Endothelial cell of hepatic sinusoid (primary cell): ENCODE measurements around the gene EFHC1.

Experiments
- in situ Hi-C: cut with HindIII; loops from 2 replicates; pipeline ENCODE4 v1.10.0; 2017; ENCODE audit warnings: low sequenced_read_pairs

The EFHC1 gene

DNA sequence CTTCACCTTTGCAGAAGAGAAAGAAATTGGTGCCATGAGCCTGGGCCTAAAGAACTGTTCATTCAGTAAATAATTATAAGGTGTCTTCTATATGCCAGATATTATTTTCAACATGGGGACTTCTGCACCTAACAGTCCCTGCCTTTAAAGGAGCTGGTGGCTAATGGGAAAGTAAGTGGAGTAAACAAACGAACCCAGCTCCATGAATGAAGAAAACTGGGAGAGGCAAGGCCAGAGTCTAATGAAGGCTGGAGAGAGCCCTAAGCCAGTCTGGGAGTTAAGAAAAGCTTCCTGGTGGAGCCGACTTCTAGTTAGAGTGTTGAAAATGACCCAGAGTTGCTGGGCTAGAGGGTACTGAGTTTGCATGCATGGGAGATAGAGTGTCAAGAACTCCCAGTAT, 24.2 kb upstream of the EFHC1 start:
- in situ Hi-C loops: loop anchor here (5.0 kb wide), 1 partner anchor 109 kb away; no protein-coding TSS in a partner anchor

DNA sequence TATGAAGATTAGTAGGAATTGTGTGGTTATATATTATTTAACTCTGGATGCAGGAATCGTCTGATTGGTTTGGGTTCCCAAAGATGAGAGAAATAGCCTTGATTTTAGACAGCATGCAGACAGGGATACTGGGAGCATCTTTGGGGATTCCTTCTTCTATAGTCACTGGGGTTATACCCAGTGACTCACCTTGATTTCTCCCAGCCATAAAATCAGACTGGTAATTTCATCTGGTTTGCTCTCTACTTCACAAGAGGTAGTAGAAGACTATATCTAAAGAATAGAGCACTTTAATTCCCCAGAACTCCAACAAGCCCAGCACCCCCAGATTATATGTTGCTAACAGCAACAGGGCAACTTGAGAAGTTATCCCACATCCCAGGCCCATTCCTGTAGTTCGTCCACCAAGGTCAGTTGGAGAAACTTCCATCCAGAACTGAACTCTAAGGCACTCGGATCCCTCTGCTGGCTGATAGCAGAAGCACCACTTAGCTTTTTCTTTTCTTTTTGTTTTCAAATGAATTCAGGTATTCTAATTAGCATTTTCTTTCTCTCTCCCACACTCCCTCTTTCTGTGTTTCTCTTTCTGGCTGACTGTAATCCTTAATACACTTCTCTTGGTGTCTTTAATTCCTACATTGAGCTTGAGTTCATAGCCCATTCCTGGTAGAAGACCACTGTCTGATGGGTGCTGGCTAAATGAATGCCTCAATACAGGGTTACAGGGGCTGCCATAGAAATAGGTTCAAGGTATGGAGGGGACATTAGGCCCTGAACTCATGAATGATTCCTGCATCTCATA, 20.4 kb upstream of the EFHC1 start:
- in situ Hi-C loops: loop anchor here (5.0 kb wide), 1 partner anchor 112 kb away; no protein-coding TSS in a partner anchor

DNA sequence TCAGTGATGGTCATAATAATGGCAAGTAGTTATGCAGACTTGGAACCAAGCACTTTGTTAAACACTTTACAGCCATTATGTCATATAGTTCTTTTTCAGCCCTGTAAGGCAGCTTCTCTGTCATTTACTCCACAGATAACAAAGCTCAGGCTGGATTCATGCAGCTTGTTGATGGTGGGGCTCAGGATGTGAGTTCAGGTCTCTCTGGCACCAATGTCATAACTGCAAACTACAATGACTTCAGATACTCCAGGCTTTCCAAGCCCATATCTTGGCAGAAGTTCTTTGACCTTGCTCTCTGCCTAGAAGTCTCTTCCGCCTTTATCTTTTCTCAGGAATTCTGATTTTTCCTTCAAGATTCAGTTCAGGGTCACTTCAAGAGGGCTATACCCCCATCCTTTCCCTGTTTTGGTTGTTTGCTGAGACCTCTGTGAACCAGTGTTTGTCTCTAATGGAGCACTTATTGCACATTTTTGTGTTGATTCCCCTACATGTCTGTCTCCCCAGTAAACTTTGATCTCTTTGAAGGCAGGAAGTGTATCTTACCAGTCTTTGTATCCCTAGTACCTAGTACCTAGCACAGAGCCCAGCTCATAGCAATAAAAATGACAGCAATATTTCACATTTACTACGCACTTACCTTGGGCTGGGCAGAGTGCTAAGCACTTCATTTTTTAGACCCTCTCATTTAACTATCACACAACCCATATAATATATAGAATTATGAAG, 19.7 kb upstream of the EFHC1 start:
- in situ Hi-C loops: no loop called here

DNA sequence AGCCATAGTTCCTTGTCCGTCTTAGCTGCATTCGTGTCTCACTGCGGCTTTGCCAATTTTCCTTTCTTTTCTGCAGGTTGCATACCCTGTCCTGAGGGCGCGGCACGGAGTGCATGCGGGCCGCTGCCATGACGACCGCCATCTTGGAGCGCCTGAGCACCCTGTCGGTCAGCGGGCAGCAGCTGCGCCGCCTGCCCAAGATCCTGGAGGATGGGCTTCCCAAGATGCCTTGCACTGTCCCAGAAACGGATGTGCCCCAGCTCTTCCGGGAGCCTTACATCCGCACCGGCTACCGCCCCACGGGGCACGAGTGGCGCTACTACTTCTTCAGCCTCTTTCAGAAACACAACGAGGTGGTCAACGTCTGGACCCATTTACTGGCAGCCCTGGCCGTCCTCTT, 17.1 kb upstream of the EFHC1 start:
- in situ Hi-C loops: no loop called here

DNA sequence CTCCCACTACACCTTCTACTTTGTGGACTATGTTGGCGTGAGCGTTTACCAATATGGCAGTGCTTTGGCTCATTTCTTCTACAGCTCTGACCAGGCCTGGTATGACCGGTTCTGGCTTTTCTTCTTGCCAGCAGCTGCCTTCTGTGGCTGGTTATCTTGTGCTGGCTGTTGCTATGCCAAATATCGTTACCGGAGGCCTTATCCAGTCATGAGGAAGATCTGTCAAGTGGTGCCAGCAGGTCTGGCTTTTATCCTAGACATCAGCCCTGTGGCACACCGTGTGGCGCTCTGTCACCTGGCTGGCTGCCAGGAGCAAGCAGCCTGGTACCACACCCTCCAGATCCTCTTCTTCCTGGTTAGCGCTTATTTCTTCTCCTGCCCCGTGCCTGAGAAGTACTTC, 16.5 kb upstream of the EFHC1 start:
- in situ Hi-C loops: no loop called here

DNA sequence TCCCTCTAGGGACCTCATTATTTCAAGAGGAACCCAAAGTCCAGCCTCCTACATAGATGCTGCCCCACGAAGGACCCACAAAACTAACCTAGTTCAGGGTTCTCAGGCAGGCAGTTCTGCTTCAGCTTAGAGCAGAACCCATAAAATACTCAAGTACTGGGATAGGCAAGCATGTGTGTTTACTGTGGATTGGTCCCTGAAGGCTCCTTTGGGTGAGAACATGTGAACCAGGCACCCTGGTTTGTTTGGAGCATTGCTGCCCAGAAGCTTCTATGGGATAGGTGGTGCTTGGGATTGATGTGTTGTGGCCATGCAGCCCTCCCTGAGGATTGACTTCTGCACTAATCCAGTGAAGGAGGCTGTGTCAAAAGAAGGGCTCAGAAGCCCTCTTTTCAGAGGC, 14.9 kb upstream of the EFHC1 start:
- in situ Hi-C loops: loop anchor here (5.0 kb wide), 1 partner anchor 262 kb away; no protein-coding TSS in a partner anchor

DNA sequence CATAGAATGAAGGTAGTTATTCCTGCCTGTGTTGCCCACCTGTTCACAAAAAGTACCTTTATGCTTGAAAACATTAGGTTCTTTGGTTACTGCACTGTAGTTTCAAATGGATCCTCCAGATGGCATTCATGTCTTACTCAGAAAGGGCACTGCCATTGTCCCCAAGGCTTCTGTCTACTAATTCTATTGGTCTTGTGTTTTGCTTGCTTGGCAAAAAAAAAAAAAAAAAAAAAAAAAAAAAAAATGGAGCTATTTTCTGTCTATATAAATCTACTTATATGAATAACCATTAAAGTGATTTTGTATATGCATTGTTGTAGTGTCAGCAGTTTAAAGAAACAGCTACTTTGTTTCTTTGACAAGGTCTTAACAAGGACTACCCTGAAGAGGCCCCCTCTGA, 12.7 kb upstream of the EFHC1 start:
- in situ Hi-C loops: loop anchor here (5.0 kb wide), 1 partner anchor 260 kb away; no protein-coding TSS in a partner anchor

DNA sequence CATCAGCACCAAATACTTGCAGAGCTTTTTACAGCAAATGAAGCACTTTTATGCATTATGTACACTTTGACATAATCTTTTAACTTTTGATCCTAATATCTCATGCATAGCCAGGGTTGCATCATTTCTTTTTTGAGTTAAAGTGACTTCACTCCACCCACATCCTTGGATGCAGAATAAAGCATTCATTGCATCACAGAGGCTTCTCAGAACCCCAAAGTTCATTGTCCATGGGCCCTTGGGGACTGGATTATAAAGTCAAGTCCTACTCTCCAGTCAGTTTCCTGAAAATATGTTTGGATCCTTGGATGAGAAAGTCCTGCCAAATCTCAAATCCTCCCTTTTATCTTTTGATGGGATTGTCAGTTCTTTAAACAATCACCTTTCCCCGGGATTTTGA, 10.6 kb upstream of the EFHC1 start:
- in situ Hi-C loops: loop anchor here (5.0 kb wide), 1 partner anchor 258 kb away; no protein-coding TSS in a partner anchor

DNA sequence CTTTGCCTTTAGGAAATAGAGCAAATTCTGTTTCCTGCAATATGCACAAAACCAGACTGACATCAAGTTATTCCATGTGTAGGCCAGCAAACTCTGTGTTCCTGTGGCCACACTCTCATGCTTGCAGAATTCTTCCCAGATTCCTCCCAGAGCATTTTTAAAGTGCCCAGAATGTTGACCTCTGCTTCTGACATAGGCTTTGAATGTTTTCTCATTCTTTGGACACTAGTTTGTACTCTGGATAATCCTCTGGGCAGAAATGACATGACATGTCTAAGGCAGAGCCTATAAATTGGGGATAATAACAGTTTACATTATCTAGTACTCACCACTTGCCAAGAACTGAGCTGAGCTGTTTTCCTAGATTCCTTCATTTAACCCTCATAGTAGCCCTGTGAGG, 9.2 kb upstream of the EFHC1 start:
- in situ Hi-C loops: no loop called here

DNA sequence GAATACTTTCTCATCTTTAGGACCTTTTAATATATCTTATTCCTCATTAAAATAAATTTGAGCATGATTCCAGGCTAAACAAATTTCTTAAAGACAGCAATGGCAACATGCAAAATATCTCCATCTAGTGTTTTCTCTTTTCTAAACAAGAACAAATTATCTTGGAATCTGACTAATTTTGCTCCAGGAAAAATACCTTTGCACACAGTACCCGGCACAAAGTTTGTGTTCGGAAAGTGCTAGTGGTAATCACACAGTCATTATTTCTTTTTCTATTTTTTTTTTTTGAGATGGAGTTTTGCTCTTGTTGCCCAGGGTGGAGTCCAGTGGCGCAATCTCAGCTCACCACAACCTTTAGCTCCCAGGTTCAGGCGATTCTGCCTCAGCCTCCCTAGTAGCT, 8.2 kb upstream of the EFHC1 start:
- in situ Hi-C loops: no loop called here

DNA sequence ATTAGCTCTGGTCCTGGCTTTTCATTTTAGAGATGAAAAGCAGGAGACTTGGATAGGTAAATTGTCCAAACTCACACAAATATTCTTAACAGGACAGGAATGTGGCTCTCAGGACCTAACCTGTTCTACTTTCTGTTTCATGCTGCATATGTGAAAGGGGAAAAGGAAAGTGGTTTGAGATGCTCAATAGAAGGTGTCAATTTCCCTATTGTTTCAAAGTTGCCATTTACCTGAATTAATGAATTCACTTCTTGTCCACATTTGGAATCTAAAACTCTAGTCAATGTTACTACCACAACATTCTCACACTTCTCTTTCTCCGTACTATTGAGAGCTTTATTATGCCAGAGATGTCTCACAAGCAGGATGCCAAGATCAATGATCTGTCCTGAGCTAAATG, 4.8 kb upstream of the EFHC1 start:
- in situ Hi-C loops: no loop called here

DNA sequence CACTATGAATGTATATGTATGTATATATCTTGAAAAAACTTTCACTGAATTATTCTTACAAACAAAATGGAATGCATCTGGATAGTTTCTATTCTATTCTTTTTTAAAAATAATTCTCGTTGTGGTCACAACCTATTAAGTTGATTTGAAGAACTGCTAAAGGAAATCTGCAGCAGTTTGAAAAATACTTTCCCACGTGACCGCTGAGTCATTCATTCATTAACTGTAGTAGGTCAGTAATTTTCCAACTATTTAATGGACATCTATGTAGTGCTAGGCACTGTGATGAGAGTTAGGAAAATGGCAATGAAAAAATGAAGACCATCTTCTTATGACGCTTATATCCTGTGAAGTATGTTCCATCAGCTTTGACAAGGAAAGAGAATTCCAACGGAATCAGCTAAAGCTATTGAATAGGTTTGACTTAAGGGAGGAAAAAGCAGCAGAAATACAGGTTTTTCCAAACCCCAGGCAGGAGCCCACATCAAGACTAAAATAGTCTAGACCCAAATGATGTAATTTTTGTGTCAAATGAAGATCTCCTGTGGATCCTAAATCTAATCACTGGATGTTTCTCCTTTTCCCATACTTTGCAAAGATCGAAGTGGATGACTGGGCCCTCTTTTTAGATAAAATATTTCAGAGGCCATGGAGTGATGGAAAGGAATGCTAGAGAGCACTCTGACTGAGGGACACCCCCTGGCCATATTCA, 4.1 kb upstream of the EFHC1 start:
- in situ Hi-C loops: no loop called here

DNA sequence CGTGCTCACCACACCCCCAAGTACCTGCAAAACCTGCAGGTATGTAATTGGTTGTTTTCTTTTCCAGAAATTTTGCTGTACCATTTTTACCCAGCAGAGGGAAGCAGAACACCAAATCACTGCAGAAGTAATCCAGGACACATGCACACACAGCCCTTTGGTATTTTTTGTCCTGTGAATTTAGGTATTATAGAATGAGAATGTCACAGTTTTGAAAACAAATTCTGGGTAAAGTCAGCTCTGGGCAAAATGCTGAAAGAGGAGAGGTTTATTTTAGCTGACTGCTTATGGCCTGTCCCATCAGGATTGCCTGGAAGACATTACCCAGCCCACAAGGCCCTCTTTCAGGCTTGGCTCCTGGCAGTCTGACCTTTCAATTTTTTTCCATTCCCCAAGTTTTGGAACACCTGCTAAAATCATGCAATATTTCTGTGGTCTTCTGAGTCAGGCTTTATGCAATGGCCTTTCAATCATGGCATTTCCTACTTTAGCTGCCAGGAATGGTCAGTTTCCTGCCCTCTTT, 3.5 kb upstream of the EFHC1 start:
- in situ Hi-C loops: no loop called here

DNA sequence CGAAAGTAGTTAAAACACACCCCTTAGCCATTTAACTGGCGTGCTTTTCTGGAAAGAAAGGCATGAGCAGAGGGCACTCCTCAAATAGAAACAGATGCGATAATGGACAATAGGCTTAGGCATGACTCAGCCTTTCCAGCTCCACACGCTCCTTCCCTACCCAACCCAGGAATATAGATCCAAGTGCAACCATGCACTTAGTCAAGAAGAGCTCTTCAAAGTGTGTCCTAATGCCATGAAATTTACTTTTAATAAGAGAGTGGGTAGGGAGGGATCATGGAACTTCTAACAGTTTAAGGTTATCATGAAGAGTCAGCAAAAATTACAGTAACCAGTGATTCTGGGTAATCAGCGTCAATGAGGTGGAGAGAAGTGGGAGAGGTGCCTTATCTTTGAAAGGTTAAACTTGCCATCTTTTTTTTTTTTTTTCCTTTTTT, 2.4 kb upstream of the EFHC1 start:
- in situ Hi-C loops: no loop called here

DNA sequence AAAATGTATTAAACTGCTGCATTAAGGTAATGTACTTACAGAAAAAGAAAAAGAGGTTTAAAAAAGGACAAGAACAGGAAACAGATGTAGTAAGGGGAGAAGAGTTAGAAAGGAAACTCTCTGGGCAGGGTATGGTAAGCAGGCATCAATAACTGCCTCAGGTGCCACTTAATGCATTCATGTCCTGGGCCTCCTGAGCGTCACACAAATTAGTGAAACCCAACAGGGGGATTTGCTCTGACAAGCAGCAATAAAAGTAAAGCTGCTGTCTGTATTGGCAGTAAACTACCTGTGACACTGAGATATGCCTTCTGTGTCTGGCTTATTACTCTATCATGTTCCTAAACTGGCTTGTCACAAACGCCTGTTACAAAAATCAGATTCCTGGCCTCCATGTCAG, 1.5 kb upstream of the EFHC1 start:
- in situ Hi-C loops: no loop called here

DNA sequence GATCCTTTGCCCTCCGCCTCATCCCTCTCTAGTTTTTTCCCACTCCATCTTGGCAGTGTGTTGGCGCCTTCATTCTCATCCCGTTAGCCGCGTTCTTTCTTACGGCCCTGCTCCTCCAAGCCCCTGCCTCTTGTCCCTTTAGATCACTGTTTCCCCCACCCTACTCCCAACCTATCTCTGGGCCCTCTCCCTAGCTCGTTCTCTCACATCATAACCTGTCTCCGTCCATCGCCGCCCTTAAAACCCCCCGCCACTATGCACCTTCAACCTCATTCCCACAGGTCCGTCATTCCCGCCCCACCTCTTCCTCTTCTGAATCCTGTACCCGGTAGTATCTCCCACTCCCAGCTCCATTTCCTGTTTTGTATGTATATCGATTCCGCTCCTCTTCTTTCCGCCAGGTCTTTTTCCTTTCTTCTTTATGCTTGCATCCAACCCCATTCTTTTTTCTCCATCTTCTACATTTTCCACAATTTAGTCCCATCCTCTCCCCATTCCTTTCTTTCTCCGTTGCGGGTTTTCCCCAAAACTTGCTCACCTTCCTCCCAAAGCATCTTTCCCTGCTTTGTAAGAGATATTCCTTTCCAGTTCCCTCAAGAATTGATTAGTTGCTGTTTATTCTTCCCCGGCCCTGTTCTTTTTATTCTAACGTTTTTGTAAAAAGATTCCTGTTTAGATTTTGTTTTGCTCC, 671 bp downstream of the EFHC1 start:
- in situ Hi-C loops: no loop called here

DNA sequence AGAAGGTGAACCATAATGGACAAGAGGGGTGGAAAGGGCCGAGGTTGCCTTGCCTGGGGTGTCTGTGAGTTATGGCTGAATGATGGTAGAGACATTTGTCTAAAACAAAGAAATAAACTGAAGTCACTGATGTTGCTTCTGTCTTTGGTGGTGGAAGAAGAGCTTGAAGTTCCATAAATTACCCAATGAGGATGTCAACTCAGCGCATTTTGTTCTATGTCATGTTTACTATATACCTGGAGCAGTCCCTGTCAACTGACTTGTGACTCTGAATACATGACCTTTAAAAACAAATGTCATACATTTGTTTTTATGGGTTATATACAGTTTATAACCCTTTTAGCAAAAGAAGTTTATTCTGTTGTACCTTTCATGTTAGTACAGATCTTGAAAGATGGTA, 2.0 kb downstream of the EFHC1 start:
- in situ Hi-C loops: no loop called here

DNA sequence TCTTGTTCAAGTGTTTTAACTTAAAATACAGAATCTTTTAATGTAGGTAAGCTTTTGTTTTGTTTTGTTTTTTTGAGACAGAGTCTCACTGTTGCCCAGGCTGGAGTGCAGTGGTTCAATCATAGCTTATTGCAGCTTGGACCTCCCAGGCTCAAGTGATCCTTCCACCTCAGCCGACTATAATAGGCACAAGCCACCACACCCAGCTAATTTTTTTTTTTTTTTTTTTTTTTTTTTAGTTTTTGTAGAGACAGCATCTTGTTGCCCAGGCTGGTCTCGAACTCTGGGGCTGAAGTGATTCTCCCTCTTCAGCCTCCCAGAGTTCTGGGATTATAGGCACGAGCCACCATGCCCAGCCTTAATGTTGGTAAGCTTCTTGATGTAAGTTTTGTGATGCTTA, 3.3 kb downstream of the EFHC1 start:
- in situ Hi-C loops: no loop called here

DNA sequence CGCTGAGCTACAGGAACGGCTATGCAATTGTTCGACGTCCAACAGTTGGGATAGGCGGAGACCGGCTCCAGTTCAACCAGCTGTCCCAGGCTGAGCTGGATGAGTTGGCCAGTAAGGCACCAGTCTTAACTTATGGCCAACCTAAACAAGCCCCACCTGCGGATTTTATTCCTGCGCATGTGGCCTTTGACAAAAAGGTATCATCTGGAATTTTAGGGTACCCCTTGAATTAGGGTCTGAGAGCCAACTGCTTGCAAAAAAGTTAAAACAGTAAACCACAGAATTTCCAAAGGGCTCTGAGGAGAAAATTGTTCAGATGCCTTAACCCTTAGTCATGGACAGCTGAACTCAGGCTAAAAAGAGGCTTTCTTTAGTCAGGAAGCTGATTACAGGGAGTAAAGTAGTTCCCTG, 3.8 kb downstream of the EFHC1 start:
- in situ Hi-C loops: no loop called here

DNA sequence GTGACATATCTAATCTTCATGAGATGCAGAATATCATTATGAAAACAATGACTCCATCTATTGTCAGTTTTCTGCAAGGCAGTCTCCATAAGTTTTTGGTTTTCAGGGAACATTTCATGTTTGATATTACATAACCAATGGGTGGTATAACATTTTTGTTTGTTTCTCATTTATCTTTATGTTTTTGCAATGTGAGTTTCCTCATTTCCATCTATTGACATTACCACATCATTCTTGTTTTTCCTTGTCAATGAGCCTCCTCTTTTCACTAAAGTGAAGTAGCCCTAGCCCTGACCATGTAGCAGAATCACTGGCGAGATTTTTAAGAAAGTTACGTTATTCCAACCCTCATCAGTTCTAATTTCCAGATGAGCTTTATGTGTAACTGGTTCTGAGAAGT, 4.4 kb downstream of the EFHC1 start:
- in situ Hi-C loops: no loop called here

DNA sequence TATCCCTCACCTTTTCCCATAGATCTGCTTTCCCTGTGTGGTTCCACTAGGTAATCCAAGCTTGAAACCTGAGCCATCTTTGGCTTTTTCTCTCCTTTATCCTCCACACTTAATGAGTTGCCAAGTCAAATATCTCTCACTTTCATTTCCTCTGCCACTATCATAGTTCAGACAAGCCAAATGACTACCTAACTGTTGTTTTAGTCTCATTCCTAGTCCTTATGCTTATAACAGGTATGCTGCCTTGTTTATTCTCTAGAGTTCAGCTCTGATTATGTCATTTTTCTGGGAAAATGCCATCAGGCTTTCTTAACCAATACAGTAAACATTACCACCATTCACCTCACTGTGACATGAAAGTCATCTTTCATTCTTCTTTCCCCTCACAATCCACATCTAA, 6.5 kb downstream of the EFHC1 start:
- in situ Hi-C loops: no loop called here
